ENCODE results near the gene MAPK9.
"Not testable (repeated sequence)": the region's sequence is repeated elsewhere in the genome, so short reads cannot be mapped to it uniquely, and the experiment has no call there.

MAPK9 gene

GRCh38 chr5:180313677-180314505, 22.0 kb upstream of the MAPK9 start:
- DNase-seq = peak; percentile 87
- CTCF ChIA-PET = interaction anchor here (0.8 to 4.7 kb wide), 11 partner anchors 8 to 188 kb away, joined by 3 to 88 read pairs (median 5); no protein-coding TSS in a partner anchor
- Mint-ChIP-seq H3K27ac (peak overlapping the region; percentile 87), H3K4me3 (peak overlapping the region; percentile 71), H3K9me3 (no peaks in the 10 kb centered on the region), H3K36me3 (no peaks in the 10 kb centered on the region), H3K27me3 (peaks cover 5% of the 10 kb centered on the region), H3K4me1 (peaks cover 15% of the 10 kb centered on the region)

DNA sequence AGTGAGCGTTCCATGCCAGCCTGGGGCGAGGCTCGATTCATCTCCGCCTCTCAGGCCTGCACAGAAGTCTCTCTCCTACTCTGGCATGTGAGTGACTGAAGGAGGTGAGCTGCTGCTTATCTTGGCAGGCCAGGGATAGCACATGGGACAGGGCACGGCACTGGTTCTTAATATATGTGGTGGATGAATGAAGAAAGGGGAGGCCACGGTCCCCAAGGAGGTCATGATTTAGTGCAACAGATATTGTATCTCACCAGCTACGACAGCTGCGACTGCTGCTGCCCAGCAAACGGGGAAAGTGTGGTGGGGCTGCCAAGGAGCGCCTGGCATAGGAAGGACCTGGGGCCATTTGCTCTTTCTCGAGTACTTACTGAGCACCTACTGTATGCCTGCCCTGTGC, 19.3 kb upstream of the MAPK9 start:
- Mint-ChIP-seq H3K27me3 (peaks cover 3% of the 10 kb centered on the region), H3K9me3 (no peaks in the 10 kb centered on the region), H3K27ac (no peak overlapping the region), H3K4me1 (peaks cover 15% of the 10 kb centered on the region), H3K36me3 (no peaks in the 10 kb centered on the region), H3K4me3 (peak overlapping the region; percentile 6)
- CTCF ChIA-PET = interaction anchor here (1.2 to 2.7 kb wide), 2 partner anchors 17 to 18 kb away, joined by 5 to 8 read pairs; no protein-coding TSS in a partner anchor
- no peak for DNase-seq

DNA sequence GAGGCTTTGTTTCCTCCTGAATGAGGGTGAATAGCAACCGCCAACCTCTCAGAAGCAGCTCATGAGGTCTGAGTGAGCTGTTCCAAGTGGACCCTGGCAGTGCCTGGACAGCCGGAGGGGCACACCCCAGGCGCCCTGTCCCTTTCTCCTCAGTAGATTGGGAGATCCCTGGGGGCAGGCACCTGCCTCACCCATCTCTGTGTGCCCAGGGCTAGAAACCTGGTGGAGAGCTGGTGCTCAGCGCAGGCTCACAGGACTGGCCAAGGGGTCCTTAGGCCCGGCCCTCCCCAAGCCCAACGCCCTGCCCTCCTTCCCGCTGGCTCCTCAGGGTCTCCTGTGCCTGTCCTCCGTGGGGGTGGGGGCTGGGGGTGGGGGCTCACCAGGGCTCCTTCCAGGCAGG, 14.9 kb upstream of the MAPK9 start:
- H3K27me3 Mint-ChIP-seq = peaks cover 7% of the 10 kb centered on the region
- H3K36me3 Mint-ChIP-seq = no peaks in the 10 kb centered on the region
- H3K4me3 Mint-ChIP-seq = no peak overlapping the region

DNA sequence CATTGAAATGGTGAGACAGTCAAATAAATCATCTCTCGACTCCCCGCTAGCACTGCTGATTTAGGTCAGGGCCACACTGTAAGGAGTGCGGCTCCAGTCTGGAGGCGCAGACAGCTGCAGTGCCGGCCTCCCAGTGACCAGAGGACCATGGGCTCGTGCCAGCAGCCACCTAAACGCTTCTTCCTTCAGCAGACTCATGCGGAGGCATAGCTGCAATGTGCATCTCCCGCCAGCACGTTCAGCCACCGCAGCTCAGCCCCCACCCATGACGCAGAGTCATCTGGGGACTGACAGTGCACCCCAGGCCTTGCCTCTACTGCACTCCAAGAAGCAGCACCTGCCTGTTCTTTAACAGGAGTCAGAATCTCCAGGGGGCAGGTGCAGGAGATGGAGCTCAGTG, 13.6 kb upstream of the MAPK9 start:
- no peaks in the 10 kb centered on the region for H3K36me3 Mint-ChIP-seq
- H3K4me1 Mint-ChIP-seq = no peaks in the 10 kb centered on the region
- CTCF ChIA-PET = interaction anchor here (5.5 kb wide), 1 partner anchor 10 kb away, joined by 24 read pairs; no protein-coding TSS in a partner anchor
- H3K27me3 Mint-ChIP-seq = peaks cover 12% of the 10 kb centered on the region
- no peak overlapping the region for H3K27ac Mint-ChIP-seq
- no peaks in the 10 kb centered on the region for H3K9me3 Mint-ChIP-seq
- DNase-seq = no peak
- no peak overlapping the region for H3K4me3 Mint-ChIP-seq

More for the DNA sequence above, 14.9 kb upstream of the MAPK9 start:
- DNase-seq = no peak
- CTCF ChIA-PET = interaction anchor here (1.1 to 5.5 kb wide), 2 partner anchors 9 to 14 kb away, joined by 3 to 24 read pairs; no protein-coding TSS in a partner anchor
- peaks cover 4% of the 10 kb centered on the region for H3K4me1 Mint-ChIP-seq
- no peak overlapping the region for H3K27ac Mint-ChIP-seq
- H3K9me3 Mint-ChIP-seq = no peaks in the 10 kb centered on the region

DNA sequence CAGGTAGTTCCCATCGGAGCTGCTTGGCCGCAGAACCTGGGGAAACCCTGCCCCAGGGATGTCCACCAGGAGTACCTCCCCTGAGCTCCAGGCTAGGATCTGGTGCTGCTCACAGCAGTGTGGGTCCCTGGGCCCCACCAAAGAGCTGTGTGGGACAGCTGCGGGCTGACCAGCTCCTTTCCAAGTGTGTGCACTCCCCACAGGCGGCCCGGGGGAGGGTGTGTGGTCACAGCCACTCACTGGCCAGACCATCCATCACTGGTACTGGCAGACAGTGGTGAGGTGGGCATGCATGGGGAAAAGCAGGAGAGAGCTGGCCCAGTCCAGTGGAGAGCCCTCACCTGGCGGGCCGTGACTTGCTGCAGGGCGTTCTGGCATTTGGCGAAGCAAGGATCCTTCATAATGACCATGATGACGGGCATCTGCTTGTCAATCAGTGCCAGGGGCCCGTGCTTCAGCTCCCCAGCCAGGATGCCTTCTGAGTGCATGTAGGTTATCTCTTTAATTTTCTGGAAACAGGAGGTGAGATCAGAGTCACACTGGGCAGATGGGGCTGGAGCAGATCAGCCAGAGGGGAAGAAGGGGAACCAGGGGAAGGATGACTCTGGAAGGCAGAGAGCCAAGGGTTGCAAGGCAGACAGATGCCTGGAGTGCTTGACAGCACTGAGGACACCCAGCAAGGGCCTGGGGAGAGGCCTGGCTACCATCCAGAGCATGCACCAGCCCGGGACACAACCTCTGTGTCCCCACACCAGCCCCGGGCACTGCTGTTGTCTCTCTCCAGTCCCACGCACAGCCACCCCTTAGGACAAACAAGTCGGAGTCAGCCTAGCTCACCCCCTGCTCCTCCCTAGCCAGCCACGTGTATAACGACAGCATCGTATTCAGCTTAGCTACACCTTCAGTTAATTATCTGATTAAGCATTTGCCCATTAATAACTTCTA, 12.8 kb upstream of the MAPK9 start:
- H3K4me3 Mint-ChIP-seq = no peak overlapping the region
- H3K27ac Mint-ChIP-seq = no peak overlapping the region
- H3K9me3 Mint-ChIP-seq = no peaks in the 10 kb centered on the region
- H3K4me1 Mint-ChIP-seq = no peaks in the 10 kb centered on the region
- no peak for DNase-seq
- CTCF ChIA-PET = interaction anchor here (5.5 kb wide), 1 partner anchor 11 kb away, joined by 24 read pairs; no protein-coding TSS in a partner anchor
- H3K36me3 Mint-ChIP-seq = no peaks in the 10 kb centered on the region
- H3K27me3 Mint-ChIP-seq = peaks cover 14% of the 10 kb centered on the region

DNA sequence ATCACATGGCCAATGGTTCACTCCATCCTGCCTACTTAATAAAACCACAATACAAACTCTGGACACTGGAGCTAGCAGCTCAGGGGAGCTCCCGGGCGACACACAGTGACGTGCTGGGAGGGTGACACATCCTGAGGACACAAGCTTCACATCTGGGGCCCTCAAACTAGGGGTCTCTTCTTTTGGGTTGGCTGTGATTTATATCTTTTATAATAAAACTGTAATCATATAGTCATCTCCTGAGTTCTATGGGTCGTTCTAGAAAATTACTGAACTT, 12.1 kb upstream of the MAPK9 start:
- CTCF ChIA-PET = interaction anchor here (5.5 kb wide), 1 partner anchor 12 kb away, joined by 24 read pairs; no protein-coding TSS in a partner anchor
- no peaks in the 10 kb centered on the region for H3K36me3 Mint-ChIP-seq
- no peaks in the 10 kb centered on the region for H3K4me1 Mint-ChIP-seq
- no peak for DNase-seq
- peaks cover 18% of the 10 kb centered on the region for H3K27me3 Mint-ChIP-seq
- no peak overlapping the region for H3K4me3 Mint-ChIP-seq
- H3K9me3 Mint-ChIP-seq = no peaks in the 10 kb centered on the region
- H3K27ac Mint-ChIP-seq = no peak overlapping the region

GRCh38 chr5:180303226-180304015, 11.5 kb upstream of the MAPK9 start:
- DNase-seq = no peak
- H3K9me3 Mint-ChIP-seq = no peaks in the 10 kb centered on the region
- H3K27me3 Mint-ChIP-seq = peaks cover 19% of the 10 kb centered on the region
- CTCF ChIA-PET = interaction anchor here (5.5 kb wide), 1 partner anchor 12 kb away, joined by 24 read pairs; no protein-coding TSS in a partner anchor
- no peak overlapping the region for H3K4me3 Mint-ChIP-seq
- no peak overlapping the region for H3K27ac Mint-ChIP-seq
- no peaks in the 10 kb centered on the region for H3K36me3 Mint-ChIP-seq
- no peaks in the 10 kb centered on the region for H3K4me1 Mint-ChIP-seq

DNA sequence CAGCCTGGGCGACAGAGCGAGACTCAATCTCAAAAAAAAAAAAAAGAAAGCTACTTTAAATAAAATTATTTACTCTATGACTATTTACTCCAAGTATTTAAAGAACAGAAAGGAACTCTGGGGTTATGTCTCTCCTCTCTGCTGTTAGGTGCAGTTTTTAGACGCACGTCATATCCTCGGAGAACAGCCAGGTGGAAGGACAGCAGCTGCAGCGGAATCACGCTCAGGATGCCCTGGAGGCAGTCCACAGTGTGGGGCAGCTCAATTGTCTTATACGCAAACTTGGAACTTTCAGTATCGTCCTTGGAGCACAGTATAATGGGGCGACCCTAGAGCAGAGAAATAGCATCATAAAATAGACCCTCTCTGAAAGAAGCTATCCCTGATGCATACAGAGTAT, 10.4 kb upstream of the MAPK9 start:
- DNase-seq = no peak
- no peaks in the 10 kb centered on the region for H3K9me3 Mint-ChIP-seq
- CTCF ChIA-PET = no interaction called here
- H3K27ac Mint-ChIP-seq = no peak overlapping the region
- no peaks in the 10 kb centered on the region for H3K4me1 Mint-ChIP-seq
- H3K27me3 Mint-ChIP-seq = peaks cover 17% of the 10 kb centered on the region
- no peaks in the 10 kb centered on the region for H3K36me3 Mint-ChIP-seq
- no peak overlapping the region for H3K4me3 Mint-ChIP-seq

DNA sequence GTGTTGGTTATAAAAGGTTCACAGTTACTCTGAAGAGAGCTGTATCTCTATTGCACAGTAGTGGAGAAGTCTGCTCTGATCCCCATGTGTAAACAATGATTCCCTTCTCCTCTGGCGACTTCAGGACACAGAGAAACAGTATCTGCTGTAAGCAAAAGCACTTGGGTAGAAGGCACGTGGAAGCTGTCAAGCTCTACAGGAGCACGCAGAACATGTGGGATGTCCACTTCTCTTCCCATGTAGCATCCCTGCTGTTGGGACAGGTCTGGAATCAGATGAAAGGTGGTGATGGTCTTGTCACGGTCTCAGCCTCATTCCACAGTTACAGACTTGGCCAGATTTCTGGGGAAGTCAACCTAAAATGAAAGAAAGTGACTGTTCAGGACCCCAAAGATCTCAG, 9.4 kb upstream of the MAPK9 start:
- H3K36me3 Mint-ChIP-seq = no peaks in the 10 kb centered on the region
- H3K9me3 Mint-ChIP-seq = no peaks in the 10 kb centered on the region
- CTCF ChIA-PET = interaction anchor here (0.7 to 2.3 kb wide), 2 partner anchors 14 to 23 kb away, joined by 3 to 10 read pairs; no protein-coding TSS in a partner anchor
- peaks cover 3% of the 10 kb centered on the region for H3K4me1 Mint-ChIP-seq
- H3K27ac Mint-ChIP-seq = no peak overlapping the region
- peaks cover 16% of the 10 kb centered on the region for H3K27me3 Mint-ChIP-seq
- DNase-seq = no peak
- no peak overlapping the region for H3K4me3 Mint-ChIP-seq

DNA sequence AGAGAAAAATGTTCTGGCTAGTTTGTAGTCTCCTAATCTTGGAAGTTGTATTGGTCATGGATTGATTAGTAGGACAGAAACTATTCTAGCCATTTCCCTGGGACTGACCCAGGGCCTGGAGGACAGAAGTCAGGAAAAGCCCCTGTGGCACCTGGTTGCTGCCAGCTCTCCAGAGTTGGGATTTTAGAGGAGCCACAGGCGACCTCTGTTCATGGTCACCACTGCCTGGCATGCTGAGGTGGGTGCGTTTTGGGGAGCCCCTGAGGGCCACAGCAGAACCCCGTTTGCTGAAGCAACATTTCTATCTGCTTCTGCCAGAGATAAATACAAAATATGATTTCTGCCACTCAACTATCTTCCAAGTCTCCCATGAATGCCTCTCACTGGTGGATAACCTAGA, 7.6 kb upstream of the MAPK9 start:
- Mint-ChIP-seq H3K9me3 (no peaks in the 10 kb centered on the region), H3K36me3 (peaks cover under 1% of the 10 kb centered on the region), H3K4me3 (no peak overlapping the region), H3K27ac (no peak overlapping the region), H3K27me3 (peaks cover 12% of the 10 kb centered on the region), H3K4me1 (peaks cover 7% of the 10 kb centered on the region)
- DNase-seq = no peak
- CTCF ChIA-PET = interaction anchor here (2.3 kb wide), 1 partner anchor 16 kb away, joined by 10 read pairs; no protein-coding TSS in a partner anchor

GRCh38 chr5:180299014-180299413, 7.1 kb upstream of the MAPK9 start:
- H3K36me3 Mint-ChIP-seq, DNase-seq, H3K4me3 Mint-ChIP-seq, H3K9me3 Mint-ChIP-seq, H3K27ac Mint-ChIP-seq, CTCF ChIA-PET: not testable (repeated sequence)
- Mint-ChIP-seq H3K4me1 (peaks cover 11% of the 10 kb centered on the region), H3K27me3 (peaks cover 12% of the 10 kb centered on the region)

DNA sequence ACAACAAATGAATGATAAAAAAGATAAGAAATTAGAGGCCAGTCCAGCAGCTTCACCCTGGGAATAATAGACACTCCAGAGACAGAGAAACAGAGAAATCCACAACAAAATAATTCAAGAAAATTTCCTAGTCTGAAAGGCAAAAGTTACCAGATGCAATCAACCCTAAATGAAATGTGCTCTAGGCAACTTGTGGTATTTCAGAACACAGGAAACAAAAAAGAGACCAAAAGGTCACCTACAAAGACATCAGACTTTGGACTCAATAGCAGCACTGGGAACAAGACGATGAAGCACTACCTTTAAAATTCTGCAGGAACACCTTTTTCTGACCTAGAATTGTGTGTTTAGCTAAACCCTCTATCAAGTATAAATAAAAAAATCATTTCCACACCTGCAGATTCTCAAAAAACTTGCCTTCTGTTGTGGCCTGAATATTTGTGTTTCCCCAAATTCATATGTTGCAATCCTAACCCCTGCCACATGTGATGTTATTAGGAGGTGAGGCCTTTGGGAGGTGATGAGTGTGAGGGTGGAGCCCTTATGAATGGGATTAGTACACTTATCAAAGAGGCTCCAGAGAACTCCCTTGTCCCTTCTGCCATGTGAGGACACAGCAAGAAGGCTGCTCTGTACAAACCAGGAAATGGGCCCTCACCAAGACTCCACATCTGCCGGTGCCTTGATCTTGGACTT, 5.9 kb upstream of the MAPK9 start:
- peaks cover 4% of the 10 kb centered on the region for H3K36me3 Mint-ChIP-seq
- peaks cover 22% of the 10 kb centered on the region for H3K4me1 Mint-ChIP-seq
- no peaks in the 10 kb centered on the region for H3K9me3 Mint-ChIP-seq
- H3K4me3 Mint-ChIP-seq = no peak overlapping the region
- DNase-seq = no peak
- peaks cover 12% of the 10 kb centered on the region for H3K27me3 Mint-ChIP-seq
- H3K27ac Mint-ChIP-seq = no peak overlapping the region
- CTCF ChIA-PET = interaction anchor here (5.7 kb wide), 1 partner anchor 31 kb away, joined by 51 read pairs; no protein-coding TSS in a partner anchor

GRCh38 chr5:180296771-180297170, 4.9 kb upstream of the MAPK9 start:
- CTCF ChIA-PET = interaction anchor here (4.6 to 5.7 kb wide), 2 partner anchors 19 to 32 kb away, joined by 51 to 88 read pairs; no protein-coding TSS in a partner anchor
- Mint-ChIP-seq H3K36me3 (peaks cover 6% of the 10 kb centered on the region), H3K9me3 (no peaks in the 10 kb centered on the region), H3K27ac (no peak overlapping the region), H3K4me1 (peaks cover 25% of the 10 kb centered on the region), H3K27me3 (peaks cover 12% of the 10 kb centered on the region), H3K4me3 (no peak overlapping the region)
- DNase-seq = no peak
